GM12878 (cell line): ENCODE results near the gene CCDC149.

Experiments
- EP300 ChIP-seq, 2 experiments: fragments of 150-350 bp in 1 of 2; IDR thresholded peaks; 2 replicates each; pipeline ENCODE4 v1.6.1; 2011 to 2012; ENCODE audit warnings: low read depth in 2 of 2, low read length in 2 of 2, borderline replicate concordance in 1 of 2, improper control_type of control experiment in 1 of 2, inconsistent platforms in 1 of 2; ENCODE audit not compliant: control insufficient read depth in 1 of 2
- EZH2 ChIP-seq: IDR thresholded peaks from 2 replicates; pipeline ENCODE4 v1.6.1; 2012; ENCODE audit warnings: low read depth, mild to moderate bottlenecking, control low read depth, inconsistent platforms, low read length, borderline replicate concordance; ENCODE audit not compliant: control insufficient read depth
- FOXM1 ChIP-seq: IDR thresholded peaks from 2 replicates; pipeline ENCODE4 v1.6.1; 2012; ENCODE audit warnings: low read depth, mild to moderate bottlenecking, inconsistent platforms, low read length, moderate library complexity
- NRF1 ChIP-seq: conservative IDR thresholded peaks from 2 replicates; pipeline ENCODE4 v1.6.1; 2011; ENCODE audit warnings: mild to moderate bottlenecking, low read depth, low read length, improper control_type of control experiment
- RAD21 ChIP-seq: IDR thresholded peaks from 2 replicates; pipeline ENCODE4 v1.6.1; 2011; ENCODE audit warnings: mild to moderate bottlenecking, low read depth, low read length, moderate library complexity; ENCODE audit not compliant: insufficient read depth
- RCOR1 ChIP-seq: conservative IDR thresholded peaks from 2 replicates; pipeline ENCODE4 v1.6.1; 2012; ENCODE audit warnings: low read depth, low read length, improper control_type of control experiment
- RFX5 ChIP-seq: IDR thresholded peaks from 2 replicates; pipeline ENCODE4 v1.6.1; 2011; ENCODE audit warnings: low read depth, low read length, improper control_type of control experiment
- SIN3A ChIP-seq: IDR thresholded peaks from 2 replicates; pipeline ENCODE4 v1.6.1; 2012; ENCODE audit warnings: low read depth, low read length, improper control_type of control experiment
- YBX1 ChIP-seq: fragments of 450-650 bp; IDR thresholded peaks from 2 replicates; pipeline ENCODE4 v1.6.1; 2016; ENCODE audit warnings: antibody characterized with exemption
- ZBTB33 ChIP-seq: fragments of 450-650 bp; IDR thresholded peaks from 2 replicates; pipeline ENCODE4 v1.6.1; 2017; ENCODE audit warnings: mild to moderate bottlenecking
- ZNF384 ChIP-seq: IDR thresholded peaks from 2 replicates; pipeline ENCODE4 v1.6.1; 2012; ENCODE audit warnings: low read depth, mild to moderate bottlenecking, low read length, improper control_type of control experiment, borderline replicate concordance
- ZZZ3 ChIP-seq: IDR thresholded peaks from 2 replicates; pipeline ENCODE4 v1.6.1; 2011; ENCODE audit warnings: low read depth; ENCODE audit not compliant: control insufficient read depth, insufficient read length
- TF ChIP-seq, protein P1 (sequence below), 3 experiments: IDR thresholded peaks in 2 of 3; conservative IDR thresholded peaks in 1 of 3; 2 replicates each; pipeline ENCODE4 v1.5.1; 2011; ENCODE audit warnings: low read depth in 3 of 3, low read length in 3 of 3, mild to moderate bottlenecking in 3 of 3, control low read depth in 2 of 3, moderate library complexity in 2 of 3, inconsistent platforms in 1 of 3, mixed read lengths in 1 of 3; ENCODE audit not compliant: control insufficient read depth in 2 of 3, insufficient read depth in 1 of 3; ENCODE audit errors: extremely low read depth in 1 of 3
- TF ChIP-seq, protein P2 (sequence below): fragments of 450-650 bp; conservative IDR thresholded peaks from 2 replicates; pipeline ENCODE4 v1.6.1; 2017; ENCODE audit warnings: mild to moderate bottlenecking, moderate library complexity

DNA sequence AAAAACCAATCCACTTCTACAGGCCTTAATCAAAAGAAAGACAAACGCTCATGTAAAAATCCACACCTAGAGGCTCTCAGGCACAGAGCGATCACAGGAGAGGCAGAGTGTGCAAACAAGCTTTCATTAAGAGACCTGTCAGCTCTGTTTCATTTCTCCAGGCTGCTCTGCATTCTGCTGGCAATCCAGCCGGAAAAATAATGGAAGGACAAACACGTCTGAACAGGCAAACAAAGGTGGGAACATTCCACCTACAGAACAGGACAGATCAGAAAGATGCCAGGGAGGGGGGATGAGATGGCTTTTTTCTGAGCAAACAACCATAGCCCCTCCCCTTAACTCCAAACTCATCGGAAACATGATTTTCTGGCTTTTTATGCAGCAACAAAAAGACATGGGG is 107.8 kb downstream of the CCDC149 start:
- TF ChIP-seq ZBTB33 = no peak
- no peak for TF ChIP-seq NRF1
- TF ChIP-seq, protein P1, sequence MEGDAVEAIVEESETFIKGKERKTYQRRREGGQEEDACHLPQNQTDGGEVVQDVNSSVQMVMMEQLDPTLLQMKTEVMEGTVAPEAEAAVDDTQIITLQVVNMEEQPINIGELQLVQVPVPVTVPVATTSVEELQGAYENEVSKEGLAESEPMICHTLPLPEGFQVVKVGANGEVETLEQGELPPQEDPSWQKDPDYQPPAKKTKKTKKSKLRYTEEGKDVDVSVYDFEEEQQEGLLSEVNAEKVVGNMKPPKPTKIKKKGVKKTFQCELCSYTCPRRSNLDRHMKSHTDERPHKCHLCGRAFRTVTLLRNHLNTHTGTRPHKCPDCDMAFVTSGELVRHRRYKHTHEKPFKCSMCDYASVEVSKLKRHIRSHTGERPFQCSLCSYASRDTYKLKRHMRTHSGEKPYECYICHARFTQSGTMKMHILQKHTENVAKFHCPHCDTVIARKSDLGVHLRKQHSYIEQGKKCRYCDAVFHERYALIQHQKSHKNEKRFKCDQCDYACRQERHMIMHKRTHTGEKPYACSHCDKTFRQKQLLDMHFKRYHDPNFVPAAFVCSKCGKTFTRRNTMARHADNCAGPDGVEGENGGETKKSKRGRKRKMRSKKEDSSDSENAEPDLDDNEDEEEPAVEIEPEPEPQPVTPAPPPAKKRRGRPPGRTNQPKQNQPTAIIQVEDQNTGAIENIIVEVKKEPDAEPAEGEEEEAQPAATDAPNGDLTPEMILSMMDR (IDR thresholded peaks at IDR 0.05 in 2 of 3, conservative IDR thresholded peaks at IDR 0.05 in 1 of 3; ENCODE audit: control insufficient read depth in 2 of 3, extremely low read depth in 1 of 3, insufficient read depth in 1 of 3, low read depth in 3 of 3, low read length in 3 of 3) = no peak
- no peak for TF ChIP-seq EZH2
- no peak for TF ChIP-seq FOXM1
- TF ChIP-seq RAD21 = no peak
- TF ChIP-seq, protein P2, sequence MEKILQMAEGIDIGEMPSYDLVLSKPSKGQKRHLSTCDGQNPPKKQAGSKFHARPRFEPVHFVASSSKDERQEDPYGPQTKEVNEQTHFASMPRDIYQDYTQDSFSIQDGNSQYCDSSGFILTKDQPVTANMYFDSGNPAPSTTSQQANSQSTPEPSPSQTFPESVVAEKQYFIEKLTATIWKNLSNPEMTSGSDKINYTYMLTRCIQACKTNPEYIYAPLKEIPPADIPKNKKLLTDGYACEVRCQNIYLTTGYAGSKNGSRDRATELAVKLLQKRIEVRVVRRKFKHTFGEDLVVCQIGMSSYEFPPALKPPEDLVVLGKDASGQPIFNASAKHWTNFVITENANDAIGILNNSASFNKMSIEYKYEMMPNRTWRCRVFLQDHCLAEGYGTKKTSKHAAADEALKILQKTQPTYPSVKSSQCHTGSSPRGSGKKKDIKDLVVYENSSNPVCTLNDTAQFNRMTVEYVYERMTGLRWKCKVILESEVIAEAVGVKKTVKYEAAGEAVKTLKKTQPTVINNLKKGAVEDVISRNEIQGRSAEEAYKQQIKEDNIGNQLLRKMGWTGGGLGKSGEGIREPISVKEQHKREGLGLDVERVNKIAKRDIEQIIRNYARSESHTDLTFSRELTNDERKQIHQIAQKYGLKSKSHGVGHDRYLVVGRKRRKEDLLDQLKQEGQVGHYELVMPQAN = no peak
- no peak for TF ChIP-seq RCOR1
- no peak for TF ChIP-seq ZNF384
- no peak for TF ChIP-seq EP300 (IDR thresholded peaks at IDR 0.05; ENCODE audit: borderline replicate concordance in 1 of 2, control insufficient read depth in 1 of 2, low read depth in 2 of 2, low read length in 2 of 2)
- TF ChIP-seq RFX5 = no peak
- no peak for TF ChIP-seq ZZZ3
- no peak for TF ChIP-seq SIN3A
- no peak for TF ChIP-seq YBX1
